NB4 (cell line): ENCODE measurements around the gene DNHD1.

Source experiments
- DNase-seq: peaks from one replicate; pipeline ENCODE4 v3.0.0; 2010; ENCODE audit warnings: low read depth
- H3K4me3 ChIP-seq: one replicate; pipeline ENCODE4 v1.5.1; 2011; ENCODE audit warnings: mild to moderate bottlenecking, low read depth, low read length, moderate library complexity
- CTCF ChIP-seq: IDR thresholded peaks from one replicate; pipeline ENCODE4 v1.5.1; 2012; ENCODE audit warnings: low read depth, low read length
- MAX ChIP-seq: IDR thresholded peaks from 2 replicates; pipeline ENCODE4 v1.6.1; 2011; ENCODE audit warnings: low read depth, low read length
- MYC ChIP-seq: IDR thresholded peaks from 2 replicates; pipeline ENCODE4 v1.6.1; 2011; ENCODE audit warnings: low read depth, low read length
- POLR2A ChIP-seq: IDR thresholded peaks from 2 replicates; pipeline ENCODE4 v1.6.1; 2011; ENCODE audit warnings: mild to moderate bottlenecking; ENCODE audit not compliant: insufficient read length; ENCODE audit errors: extremely low read depth

Gene DNHD1

GRCh38 chr11:6619004-6619745 lies 122.1 kb downstream of the DNHD1 start, which contains the start of gene TPP1:
TSS of gene TPP1 (minus strand) at chr11:6619422. CDS start at chr11:6619400, 22 bp downstream.
- no peak for TF ChIP-seq CTCF
- peak; percentile 59 for TF ChIP-seq POLR2A
- TF ChIP-seq MAX, result peak; percentile 96
- peak; percentile 69 for TF ChIP-seq MYC
- peak within 1 kb of the TSS; percentile 99 for H3K4me3 ChIP-seq
- peak; percentile 94 for DNase-seq

- no peak for DNase-seq
These were observed 123.6 kb downstream of the DNHD1 start for GRCh38 chr11:6620636-6621035.

More at GRCh38 chr11:6620636-6621035, 123.6 kb downstream of the DNHD1 start:
- no peak overlapping the region for H3K4me3 ChIP-seq
- TF ChIP-seq CTCF (no peak), MYC (no peak), POLR2A (no peak), MAX (no peak)
